ENCODE data around the gene DPYSL5.

The DPYSL5 gene

DNA sequence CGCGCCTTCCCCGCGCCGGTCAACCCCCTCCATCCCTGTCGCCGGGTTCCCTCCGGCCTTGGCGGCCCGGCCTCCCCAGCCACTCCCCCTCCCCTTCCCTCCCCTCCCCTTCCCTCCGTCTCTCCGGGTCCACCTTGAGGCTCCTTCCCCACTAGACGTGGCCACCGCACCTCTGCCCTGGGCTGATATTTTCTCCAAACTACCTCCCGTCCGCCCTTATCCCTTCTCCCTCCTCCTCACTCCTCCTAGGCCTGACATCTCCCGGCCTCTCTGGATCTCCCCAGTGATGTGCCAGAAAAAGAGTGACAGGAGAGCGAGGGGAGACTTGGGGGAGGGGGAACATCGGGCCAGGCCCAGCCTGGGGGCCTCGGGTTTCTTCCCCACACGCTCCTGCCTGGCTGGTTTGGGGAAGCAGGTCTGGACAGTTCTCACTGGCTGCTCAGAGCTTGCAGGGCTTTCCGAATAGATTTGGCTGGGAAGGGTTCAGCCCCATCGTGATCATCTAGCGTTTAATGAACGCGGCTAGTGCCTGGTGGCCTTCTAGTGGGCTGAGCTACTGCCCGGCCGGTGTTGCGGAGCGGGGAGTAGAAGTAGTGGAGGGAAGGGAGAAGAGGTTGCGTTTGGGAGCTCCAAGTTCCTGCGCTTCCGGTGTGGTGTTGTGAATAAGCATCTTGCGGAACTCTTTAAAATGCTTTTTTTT is 123.1 kb downstream of the DPYSL5 start:
- no peak for DNase-seq

DNA sequence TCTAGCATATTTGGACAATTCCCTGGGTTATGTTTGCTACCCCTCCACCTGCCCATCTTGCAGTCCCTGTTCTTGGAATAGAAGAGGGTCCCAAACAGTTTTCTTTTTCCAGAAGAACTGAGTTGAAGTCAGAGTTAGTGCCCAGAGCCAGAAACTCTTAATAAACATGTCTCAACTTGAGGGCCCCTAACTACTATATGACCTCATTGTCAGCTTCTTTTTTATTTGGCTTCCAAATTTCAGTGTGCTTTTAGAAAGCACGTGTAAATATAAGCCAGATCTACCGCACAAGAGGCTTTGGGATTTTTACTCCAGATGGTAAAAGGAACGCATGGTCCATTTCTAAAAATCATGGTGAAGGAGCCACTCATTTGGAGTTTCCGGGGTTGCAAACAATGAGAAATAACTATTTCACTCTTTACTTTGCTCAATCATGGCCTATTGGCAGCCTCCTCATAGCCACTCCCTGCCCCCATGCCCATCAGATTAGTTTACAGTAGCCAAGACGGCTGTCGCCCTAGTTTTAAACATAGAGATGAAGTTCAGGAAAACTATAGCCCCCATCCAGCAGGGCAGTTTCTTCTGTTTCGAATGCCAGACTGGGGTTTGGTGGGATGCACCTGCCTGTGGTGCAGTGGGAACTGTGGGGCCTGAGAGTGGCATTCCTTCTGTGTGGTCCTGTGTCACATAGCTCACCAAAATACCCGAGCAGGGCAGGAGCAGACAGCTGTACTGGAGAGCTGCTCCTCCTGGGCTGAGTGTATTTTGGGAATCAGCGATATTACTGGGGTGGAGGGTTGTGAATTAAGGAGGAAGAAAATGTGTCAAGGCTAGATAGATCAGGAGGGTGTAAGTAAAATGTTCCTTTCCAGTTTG is 124.2 kb downstream of the DPYSL5 start:
- no peak for DNase-seq

DNA sequence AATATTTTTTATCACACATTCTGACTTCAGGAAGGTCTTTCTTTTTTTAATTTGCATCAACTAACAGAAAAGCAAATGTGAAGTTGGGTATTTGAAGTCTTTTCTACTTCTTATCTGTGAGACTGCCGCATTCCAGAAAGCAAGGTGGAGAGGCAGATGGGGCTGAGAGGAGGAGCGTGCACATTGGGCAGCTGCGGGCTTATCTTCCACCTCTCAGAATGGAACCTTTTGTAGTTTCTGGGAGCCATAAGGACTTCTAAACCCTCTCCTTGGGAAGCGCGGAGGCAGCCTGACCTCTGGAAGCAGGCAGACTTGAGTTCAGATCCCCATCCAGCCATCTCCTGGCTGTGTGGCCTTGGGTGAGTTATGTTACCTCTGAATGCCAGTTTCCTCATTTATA is 126.4 kb downstream of the DPYSL5 start:
- DNase-seq, result no peak

DNA sequence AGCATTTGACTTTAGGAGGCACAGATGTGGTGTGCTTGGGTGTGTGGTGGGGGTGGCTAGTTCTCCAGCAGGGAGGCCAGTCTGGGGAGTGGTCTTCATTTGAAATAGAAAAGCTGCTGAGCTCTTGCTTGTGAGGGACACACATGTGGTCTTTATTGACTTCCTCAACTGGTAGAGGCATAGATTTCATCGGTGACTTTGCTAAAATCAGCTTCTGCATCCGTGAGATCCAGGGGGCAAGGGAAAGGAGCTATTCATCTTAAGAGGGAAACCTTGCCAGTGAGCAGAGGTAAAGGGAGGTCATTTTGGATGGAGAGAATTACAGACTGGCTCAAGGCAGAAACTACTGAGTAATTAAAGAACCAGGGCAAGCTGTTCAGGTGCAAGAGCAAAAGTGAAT is 127.2 kb downstream of the DPYSL5 start:
- no peak for DNase-seq

DNA sequence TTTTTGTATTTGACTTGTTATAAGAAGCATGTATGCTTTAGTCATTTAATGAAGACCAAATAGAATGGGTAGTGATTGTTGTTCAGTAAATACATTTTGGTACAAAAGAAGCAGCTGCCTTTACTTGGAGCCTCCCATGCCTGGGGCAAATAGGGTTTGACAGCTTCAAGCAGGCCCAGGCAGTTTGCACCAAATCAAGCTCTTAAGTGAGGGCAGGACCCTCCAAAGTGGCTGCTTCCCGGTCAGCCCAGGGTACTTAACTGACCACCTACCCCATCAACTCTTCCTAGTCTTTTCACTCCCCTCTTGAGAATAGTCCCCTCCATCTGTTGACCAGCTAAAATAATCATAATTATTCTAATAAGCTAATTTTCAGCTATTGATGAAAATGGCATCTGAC is 127.7 kb downstream of the DPYSL5 start:
- DNase-seq, result no peak

DNA sequence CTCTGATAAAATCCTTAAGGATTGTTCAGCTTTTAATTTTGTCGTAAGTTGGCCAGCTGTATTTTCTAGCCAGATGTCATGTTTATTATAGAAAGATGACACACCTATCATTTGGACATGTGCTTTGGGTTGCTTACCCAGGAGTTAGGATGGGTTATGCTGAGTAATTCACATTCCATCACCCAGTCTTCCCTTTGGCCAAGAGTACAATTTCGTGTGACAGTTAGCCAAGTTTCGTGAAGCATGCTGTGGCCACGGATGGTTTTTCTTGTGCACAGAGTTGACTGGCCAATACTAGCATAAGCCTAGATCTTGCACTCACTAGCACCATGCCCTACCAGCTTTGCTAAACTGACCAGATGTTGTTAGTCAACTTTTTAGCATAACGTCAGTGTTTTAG is 128.3 kb downstream of the DPYSL5 start:
- no peak for DNase-seq

DNA sequence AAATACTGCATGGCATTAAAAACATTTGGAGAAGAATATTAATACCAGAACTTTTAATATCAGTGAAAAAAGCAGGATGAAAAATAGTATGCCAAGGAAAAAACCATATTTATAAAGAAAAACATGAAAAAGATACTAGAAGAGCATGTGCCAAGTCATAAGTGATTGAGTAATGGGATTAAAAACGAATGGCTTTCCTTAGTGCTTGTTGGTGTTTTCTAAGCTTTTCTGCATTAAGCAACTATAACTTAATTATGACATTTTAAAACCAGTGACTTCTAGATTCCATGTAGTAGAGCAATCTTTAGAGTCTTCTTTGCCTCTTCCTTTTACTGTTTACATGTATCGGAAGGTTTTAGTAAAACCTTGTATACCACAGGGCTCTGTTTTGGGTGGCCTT is 129.1 kb downstream of the DPYSL5 start:
- DNase-seq, result no peak

DNA sequence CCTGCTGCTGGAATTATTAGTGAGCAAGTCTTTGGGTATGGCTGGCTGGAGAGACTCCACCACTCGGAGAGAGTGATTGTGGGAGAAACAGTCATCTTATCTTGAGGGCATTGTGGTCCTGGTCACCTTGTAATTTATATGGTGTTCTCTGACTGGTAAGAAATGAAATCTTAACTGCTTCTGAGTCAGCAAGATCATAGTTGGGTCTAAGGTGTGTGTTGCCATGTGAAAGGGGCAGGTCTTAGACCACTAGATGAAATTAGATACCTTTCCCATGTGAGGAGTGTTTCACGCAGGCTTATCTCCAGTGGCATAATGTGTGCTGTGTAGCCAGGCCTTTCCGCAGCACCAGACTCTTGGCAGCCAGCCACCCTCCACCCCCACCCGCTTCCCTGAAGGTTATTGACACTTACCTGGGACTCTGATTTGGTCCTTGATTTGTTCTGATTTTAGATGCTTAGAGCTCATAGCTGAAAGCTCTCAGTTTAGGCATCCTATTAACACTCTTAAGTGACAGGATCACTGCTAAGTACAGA is 130.2 kb downstream of the DPYSL5 start:
- no peak for DNase-seq

DNA sequence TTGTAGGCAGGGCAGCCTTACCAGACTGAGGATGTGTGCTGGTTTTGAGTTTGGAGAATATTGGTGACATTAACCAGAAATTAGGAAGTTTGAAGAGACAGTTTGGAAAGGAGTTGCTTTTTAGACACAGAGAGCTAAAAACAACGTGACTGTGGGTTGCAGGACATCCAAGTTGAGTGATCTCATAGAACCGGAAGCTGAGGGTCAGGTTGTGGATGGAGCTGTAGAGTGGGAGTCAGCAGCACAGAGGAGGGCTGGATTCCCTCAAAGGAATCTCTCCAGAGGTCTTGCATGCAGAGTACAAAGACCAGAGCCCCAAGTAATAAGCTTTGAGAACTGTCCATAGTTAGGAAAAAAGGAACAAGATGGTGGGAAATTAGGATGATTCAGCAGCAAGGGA is 131.8 kb downstream of the DPYSL5 start:
- DNase-seq, result no peak

DNA sequence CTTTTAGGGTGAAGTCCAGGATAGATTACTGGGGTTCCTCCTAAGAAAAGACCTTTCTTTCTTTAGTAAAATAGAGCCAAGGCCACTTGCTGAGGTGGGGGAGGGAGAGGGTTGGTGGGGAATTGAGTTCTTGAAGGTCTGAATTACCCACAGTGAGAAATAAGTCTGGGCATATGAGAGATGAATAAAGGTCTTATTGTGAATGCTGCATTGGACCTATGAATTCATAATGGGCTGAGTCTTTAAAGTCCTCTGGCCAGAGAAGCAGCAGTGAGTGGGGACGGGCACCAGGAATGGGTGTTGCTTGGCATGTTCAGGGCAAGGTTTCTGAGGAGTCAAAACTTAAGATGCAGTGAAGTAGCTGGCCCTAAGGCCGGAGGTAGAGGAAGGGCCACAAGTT is 133.0 kb downstream of the DPYSL5 start:
- no peak for DNase-seq

DNA sequence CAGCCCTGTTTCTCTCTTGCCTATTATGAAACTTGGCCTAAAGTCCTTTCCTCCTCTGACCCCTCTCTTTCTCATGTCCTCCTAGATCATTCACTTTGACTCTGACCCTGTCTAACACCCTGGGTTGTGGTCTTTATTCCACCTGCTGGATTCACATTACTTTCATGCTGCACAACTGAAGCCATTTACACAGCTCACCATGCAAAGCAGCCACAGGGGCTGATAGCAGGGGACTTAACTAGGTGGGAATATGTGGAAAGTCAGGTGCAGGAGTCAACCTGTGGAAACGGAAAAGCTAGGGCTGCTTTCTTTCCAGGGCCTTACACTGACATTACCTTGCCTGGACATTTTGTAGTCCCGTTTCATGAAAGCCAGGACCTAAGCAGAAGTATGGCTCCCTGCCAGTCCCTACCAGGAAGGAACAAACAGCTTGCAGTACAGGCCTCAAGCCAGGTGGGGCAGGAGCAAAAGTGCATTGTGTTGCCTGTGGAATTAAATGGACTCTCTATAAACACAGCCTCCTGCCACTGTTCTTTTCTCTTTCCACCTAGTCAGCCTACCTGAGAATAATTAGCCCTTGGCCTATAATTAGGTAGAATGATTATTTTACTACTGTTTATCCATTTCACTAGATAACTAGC is 134.3 kb downstream of the DPYSL5 start:
- DNase-seq, result no peak

DNA sequence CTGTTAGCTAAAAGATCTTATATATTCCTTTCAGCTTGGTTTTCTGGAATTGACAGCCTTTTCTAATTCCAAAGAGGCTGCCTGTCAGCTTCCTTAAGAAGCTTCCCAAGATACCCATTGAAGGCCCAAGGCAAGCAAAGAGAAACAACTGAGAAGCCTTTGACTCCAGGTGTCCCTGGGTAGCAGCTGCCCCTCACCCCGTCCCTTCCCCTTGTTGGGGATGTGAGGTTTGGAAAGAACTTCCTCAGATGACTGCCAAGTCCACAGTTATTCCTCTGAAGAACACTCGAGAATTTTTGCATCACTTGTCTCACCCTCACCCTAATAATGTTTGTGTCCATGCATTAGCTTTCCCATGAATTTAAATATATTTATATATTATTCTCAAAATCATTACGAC is 135.8 kb downstream of the DPYSL5 start:
- DNase-seq, result no peak

DNA sequence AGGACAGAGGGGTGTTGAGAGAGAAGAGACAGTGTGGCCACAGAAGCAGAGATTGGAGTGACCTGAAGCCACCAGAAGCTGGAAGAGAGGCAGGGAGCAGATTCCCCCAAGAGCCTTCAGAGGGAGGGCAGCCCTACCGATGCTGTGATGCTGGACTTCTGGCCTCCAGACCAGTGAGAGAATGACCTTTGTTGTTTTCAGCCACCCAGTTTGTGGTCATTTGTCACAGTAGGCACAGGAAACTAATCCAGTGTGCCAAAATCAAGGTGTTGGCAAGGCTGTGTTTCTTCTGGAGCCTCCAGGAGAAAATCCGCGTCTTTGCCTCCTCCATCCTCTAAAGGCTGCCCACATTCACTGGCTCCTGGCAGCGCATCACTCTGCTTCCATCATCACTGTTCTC is 137.9 kb downstream of the DPYSL5 start:
- DNase-seq, result no peak

DNA sequence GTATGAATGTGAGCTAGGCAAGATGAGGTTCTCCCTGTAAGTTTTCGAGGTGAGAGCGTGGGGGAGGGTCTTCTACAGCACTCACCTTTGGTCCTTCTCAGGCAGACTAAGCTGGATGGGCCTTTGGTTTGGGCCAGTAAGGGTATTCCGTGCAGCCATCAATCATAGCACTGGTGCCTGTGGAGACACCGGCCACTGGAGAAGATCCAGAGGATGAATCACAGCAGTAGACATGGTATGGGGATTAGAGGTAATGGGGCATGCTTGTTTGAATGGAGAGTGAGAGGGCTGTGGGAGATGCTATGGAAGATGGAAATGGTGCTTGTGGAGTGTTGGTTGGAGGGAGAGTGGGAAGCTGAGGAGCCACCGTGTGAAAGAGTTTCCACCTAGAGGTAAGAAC is 138.6 kb downstream of the DPYSL5 start:
- DNase-seq, result no peak

DNA sequence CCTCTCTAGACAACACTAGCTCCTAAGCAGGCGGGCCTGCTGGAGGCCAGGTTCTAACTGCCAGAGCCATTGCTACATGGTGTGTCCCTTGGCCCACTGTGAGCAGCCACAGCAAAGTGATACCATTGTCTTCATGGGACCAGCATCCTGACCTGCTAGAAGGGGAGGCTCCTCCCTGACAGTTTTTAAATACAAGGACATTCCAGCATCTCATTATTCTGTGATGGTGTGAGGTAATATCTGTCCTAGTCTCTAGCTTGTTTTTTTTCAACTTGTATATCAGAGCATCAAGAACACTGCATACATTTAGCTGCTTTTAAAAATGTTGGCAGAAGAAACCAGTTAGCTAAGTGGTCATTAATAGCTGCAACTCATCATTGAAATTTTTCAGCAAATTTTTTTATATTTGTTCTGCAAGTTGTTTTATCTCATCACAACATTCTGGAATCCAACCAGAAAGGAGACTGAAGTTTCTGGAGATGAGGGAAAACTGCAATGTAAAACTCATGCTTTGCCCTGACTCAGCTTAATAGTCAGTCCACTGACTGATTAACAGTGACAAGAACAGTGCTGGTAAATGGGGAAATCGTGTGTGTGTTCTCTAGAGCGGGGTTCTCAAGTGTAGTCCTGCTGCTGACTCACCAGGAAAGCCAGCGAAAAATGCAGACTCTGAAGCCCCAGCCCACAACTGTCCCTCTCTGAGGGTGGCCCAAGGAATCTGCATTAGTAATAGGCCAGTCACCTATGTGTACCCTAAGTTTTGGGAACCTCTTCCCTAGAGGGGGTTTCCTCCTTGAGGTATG is 140.3 kb downstream of the DPYSL5 start:
- DNase-seq, result no peak

DNA sequence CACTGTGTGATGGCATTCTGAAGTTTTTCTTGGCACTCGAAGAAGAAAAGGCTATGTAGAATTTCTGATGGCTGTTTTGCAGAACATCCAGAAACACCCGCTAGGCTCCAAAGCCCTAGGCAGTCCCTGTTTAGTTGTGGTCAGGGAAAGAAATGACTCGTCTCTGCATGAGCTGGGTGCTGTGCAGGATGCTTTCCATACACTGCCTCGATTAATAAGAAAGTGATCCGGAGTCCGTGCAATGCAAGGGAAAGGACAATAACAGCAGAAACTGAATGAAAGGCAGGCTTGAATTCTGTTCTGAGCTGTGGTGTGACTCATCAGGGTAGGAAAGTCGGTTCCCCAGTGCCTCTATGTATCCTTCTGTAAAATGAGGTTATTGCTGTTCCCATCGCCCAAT is 141.2 kb downstream of the DPYSL5 start:
- no peak for DNase-seq

DNA sequence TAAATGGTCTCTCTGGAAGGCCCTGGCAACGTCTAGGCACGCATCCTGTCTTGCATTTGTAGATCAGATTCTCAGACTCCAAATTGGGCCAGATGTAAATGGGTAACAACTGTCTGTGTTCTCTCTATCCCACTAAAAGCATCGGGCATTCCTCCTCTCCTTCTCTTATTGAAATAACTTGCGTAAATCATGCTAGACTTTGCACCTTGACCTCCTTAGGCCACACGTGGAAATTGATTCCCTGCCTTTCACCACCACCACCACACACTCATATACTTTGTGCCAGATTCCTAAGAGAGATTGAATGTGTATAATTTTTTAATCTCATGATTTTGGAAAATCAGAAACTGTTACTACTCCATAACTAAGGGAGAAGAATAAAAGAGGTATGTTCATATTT is 143.8 kb downstream of the DPYSL5 start:
- no peak for DNase-seq

DNA sequence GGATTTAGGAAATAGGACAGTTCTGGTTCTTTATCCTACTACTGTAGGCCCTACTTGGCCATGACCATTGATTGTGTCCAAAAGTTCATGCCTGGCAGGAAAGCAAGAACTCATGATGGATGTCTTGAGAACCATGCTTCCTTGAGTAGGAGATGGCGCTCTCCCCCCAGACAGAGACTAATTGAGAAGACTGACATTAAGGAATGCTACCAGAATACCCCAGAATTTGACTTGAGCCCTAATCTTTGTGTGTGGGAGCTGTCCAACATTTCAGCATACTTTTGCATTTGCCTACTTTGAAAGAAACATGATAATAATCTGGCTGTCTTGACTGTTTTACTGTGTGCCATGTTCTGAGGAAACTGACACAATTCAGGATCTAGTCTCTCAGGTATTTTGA is 145.8 kb downstream of the DPYSL5 start:
- no peak for DNase-seq

DNA sequence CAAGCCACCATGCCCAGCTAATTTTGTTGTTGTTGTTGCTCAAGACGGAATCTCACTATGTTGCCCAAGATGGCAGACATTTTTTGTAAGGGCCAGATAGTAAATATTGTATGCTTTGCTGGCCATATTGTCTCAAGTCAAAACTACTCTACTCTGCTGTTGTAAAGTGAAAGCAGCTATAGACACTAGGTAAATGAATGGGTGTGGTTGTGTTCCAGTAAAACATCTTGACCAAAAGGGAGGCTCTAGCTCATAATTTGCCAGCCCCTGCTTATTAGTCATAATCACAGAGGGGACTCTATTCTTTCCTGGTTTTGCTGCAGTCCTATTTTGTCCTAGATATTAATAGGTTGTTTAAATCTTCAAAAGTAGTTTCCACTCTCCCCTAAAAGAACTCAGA is 147.1 kb downstream of the DPYSL5 start:
- no peak for DNase-seq

DNA sequence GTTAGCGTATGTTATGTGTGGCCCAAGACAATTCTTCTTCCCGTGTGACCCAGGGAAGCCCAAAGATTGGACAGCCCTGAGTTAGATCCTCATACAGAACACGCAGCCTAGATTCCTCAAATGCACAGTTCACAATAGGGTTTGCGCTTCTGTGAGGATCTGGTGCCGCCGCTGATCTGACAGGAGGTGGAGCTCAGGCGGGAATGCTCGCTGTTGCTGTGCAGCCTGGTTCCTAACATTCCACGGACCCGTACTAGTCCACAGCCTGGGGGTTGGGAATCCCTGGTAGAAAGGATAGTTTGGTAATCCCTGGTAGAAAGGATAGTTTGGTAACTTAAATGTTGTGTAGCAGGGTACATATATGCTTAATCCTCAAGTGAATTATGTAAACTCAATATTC is 149.5 kb downstream of the DPYSL5 start:
- no peak for DNase-seq

DNA sequence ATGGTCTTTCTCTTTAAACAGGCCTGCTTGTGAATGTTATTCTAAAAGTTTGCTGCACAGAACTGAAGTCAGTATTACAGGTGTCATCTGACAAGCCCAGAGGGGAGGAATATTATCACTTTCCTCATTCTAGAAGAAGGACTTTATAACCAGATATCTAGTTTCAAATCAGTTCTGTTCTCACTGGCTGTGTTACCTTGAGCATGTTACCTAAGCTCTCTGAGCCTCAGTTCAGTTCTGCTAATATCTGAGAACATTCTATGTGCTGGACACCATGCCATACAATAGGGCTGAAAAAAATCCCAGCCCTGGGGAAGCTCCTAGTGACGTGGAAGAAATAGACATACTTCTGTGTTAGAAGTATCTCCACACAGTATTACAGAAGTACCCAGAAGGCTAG is 150.4 kb downstream of the DPYSL5 start:
- DNase-seq, result no peak

Measured in stimulated activated CD4-positive, alpha-beta T cell treated with anti-CD3 and anti-CD28 coated beads, Interleukin-2, amount 100 ng/mL, for 48 hours (primary cell).